ENCODE results near the gene CCL27.

DNA sequence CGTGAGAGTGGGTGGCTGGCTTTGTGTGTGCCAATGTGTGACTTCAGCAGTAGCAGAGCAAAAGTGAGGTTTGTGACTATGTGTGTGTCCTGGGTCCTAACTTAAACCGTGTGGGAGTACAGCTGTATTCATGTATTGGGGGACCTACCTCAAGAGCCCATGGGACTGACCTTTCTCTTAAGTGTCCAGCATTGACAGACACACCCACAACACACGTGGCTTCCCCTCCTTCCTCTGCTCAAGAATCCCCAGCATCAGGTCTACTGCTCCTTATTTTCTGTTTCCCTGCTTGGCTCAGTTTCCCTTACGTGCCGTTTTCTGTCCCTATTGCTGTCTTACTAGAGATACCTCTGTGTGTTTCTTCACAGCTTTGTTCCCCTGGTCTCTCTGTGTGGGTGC is 9.9 kb downstream of the CCL27 start:
- TF ChIP-seq, protein P1, sequence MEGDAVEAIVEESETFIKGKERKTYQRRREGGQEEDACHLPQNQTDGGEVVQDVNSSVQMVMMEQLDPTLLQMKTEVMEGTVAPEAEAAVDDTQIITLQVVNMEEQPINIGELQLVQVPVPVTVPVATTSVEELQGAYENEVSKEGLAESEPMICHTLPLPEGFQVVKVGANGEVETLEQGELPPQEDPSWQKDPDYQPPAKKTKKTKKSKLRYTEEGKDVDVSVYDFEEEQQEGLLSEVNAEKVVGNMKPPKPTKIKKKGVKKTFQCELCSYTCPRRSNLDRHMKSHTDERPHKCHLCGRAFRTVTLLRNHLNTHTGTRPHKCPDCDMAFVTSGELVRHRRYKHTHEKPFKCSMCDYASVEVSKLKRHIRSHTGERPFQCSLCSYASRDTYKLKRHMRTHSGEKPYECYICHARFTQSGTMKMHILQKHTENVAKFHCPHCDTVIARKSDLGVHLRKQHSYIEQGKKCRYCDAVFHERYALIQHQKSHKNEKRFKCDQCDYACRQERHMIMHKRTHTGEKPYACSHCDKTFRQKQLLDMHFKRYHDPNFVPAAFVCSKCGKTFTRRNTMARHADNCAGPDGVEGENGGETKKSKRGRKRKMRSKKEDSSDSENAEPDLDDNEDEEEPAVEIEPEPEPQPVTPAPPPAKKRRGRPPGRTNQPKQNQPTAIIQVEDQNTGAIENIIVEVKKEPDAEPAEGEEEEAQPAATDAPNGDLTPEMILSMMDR (IDR thresholded peaks at IDR 0.05; ENCODE audit: low read depth, low read length, poor library complexity, severe bottlenecking), result no peak
- no peak for TF ChIP-seq EZH2phosphoT487 (IDR thresholded peaks at IDR 0.05; ENCODE audit: borderline replicate concordance, low read length)
